Prostate gland (tissue), 2 donors: Measurements from ENCODE around the gene ABTB2. TPM values are rescaled to one million over a fixed set of nuclear protein-coding genes. Genes with fewer than 3 reads are reported as not detected.
"Not testable (repeated sequence)": the region's sequence is repeated elsewhere in the genome, so short reads cannot be mapped to it uniquely, and the experiment has no call there.

ENCODE experiments used
- DNase-seq: peaks from one replicate; pipeline ENCODE4 v3.0.0-alpha.2; 2019; ENCODE audit warnings: low spot score
- H3K27ac ChIP-seq, 2 donors: fragments of 200-600 bp; sonication (generic); 2 replicates each; pipeline ENCODE4 v1.5.1; 2017 to 2019
- H3K27me3 ChIP-seq: fragments of 200-600 bp; sonication (generic); replicated peaks from 2 replicates; pipeline ENCODE4 v1.5.1; 2019; ENCODE audit not compliant: insufficient read depth
- H3K36me3 ChIP-seq, 2 donors: fragments of 200-600 bp; sonication (generic); 1 replicate in 1 of 2; 2 replicates in 1 of 2; pipeline versions ENCODE4 v1.5.1 to v1.8.1; 2017 to 2019
- H3K4me1 ChIP-seq: fragments of 200-600 bp; sonication (generic); replicated peaks from 2 replicates; pipeline ENCODE4 v1.5.1; 2019
- H3K4me3 ChIP-seq, 2 donors: fragments of 200-600 bp; sonication (generic); 2 replicates each; pipeline ENCODE4 v1.5.1; 2017 to 2019
- H3K9me3 ChIP-seq: fragments of 200-600 bp; sonication (generic); 2 replicates; pipeline ENCODE4 v1.5.1; 2017
- POLR2A ChIP-seq: fragments of 450-650 bp; IDR thresholded peaks from one replicate; pipeline ENCODE4 v1.6.1; 2016; ENCODE audit warnings: antibody characterized with exemption, mild to moderate bottlenecking
- POLR2AphosphoS5 ChIP-seq: sonication (generic); formaldehyde crosslinking; IDR thresholded peaks from one replicate; pipeline ENCODE4 v1.6.1; 2017; ENCODE audit warnings: antibody characterized with exemption
- WGBS: methylation state at CpG from one replicate; pipeline ENCODE4 v1.1.5; 2018; 5-methylcytosine and 5-hydroxymethylcytosine counted together
- intact Hi-C: fragments of 100-400 bp; cut with DNase I; formaldehyde crosslinking; loops from one replicate; pipeline ENCODE4 v1.14.2; 2022
- total RNA-seq, 2 donors: library from RNA; depleted of rRNA; stranded (reverse); fragments of >200 nt; gene quantifications; one replicate each; pipeline ENCODE4 v1.1.0, GENCODE V29; 2016
- TF ChIP-seq, protein P1 (sequence below), 4 experiments: fragments of 200-600 bp in 2 of 4; fragments of 450-650 bp in 2 of 4; sonication (generic) in 2 of 4; IDR thresholded peaks; 1 replicate in 3 of 4; 2 replicates in 1 of 4; pipeline ENCODE4 v1.5.1; 2016 to 2019; ENCODE audit warnings: antibody characterized with exemption in 4 of 4, mild to moderate bottlenecking in 2 of 4, moderate library complexity in 2 of 4

ABTB2 gene
- total RNA-seq, 2 donors from 2014 or later = 3.0 to 13.7 TPM

DNA sequence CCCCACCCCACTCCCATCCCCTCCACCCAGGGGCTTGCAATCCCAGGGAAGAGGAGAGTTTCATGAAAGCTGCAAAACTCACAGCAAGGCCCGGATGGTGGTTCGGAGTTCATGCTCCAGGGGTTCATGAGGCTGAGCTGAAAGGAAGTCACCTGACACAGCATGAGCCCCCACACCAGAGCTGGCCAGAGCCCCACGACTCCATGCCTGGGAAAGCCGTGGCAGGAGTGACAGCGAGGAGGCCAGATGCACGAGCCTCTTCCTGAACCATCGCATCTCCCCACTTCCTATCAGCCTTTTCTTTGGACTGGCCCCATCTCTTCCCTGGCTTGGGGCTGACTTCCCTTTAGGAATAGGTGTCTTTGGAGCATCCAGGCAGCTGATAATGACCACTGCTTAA is 105.8 kb downstream of the ABTB2 start:
- Histone ChIP-seq H3K9me3 (no peaks in the 10 kb centered on the region), H3K4me3 (no peak overlapping the region), H3K27ac (no peak overlapping the region), H3K27me3 (no peaks in the 10 kb centered on the region), H3K4me1 (no peaks in the 10 kb centered on the region), H3K36me3 (no peaks in the 10 kb centered on the region)
- 86% methylated on average over 7 of the region's 7 CpGs for WGBS
- TF ChIP-seq, protein P1, sequence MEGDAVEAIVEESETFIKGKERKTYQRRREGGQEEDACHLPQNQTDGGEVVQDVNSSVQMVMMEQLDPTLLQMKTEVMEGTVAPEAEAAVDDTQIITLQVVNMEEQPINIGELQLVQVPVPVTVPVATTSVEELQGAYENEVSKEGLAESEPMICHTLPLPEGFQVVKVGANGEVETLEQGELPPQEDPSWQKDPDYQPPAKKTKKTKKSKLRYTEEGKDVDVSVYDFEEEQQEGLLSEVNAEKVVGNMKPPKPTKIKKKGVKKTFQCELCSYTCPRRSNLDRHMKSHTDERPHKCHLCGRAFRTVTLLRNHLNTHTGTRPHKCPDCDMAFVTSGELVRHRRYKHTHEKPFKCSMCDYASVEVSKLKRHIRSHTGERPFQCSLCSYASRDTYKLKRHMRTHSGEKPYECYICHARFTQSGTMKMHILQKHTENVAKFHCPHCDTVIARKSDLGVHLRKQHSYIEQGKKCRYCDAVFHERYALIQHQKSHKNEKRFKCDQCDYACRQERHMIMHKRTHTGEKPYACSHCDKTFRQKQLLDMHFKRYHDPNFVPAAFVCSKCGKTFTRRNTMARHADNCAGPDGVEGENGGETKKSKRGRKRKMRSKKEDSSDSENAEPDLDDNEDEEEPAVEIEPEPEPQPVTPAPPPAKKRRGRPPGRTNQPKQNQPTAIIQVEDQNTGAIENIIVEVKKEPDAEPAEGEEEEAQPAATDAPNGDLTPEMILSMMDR (IDR thresholded peaks at IDR 0.05) = no peak
- TF ChIP-seq POLR2AphosphoS5 (no peak), POLR2A (no peak)
- intact Hi-C loops = no loop called here
- no peak for DNase-seq

DNA sequence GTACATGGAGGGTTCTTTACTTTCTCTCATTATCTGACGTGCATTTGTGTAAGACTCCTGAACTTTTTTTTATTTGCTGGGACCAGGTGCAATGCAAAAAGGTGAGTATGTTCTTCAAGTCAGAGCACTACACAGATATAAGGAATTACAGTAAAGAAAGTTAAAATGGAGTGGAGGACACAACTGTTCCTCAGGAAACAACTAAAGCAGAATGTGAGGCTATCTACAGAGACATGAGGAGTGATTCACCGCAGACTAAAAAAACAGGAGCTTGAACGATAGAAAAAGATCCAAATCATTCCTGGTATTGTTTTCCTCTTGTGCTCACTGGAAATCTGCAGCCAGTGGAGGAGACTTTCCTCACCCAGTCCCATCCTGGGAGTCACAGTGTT is 106.2 kb downstream of the ABTB2 start:
- 25% methylated on average over 3 of the region's 3 CpGs for WGBS
- Histone ChIP-seq H3K4me1 (no peaks in the 10 kb centered on the region), H3K27me3 (no peaks in the 10 kb centered on the region), H3K9me3 (no peaks in the 10 kb centered on the region), H3K36me3 (no peaks in the 10 kb centered on the region), H3K4me3 (no peak overlapping the region), H3K27ac (no peak overlapping the region)
- intact Hi-C loops = no loop called here
- TF ChIP-seq, protein P1 (IDR thresholded peaks at IDR 0.05) = no peak
- TF ChIP-seq POLR2AphosphoS5 = no peak
- no peak for DNase-seq

DNA sequence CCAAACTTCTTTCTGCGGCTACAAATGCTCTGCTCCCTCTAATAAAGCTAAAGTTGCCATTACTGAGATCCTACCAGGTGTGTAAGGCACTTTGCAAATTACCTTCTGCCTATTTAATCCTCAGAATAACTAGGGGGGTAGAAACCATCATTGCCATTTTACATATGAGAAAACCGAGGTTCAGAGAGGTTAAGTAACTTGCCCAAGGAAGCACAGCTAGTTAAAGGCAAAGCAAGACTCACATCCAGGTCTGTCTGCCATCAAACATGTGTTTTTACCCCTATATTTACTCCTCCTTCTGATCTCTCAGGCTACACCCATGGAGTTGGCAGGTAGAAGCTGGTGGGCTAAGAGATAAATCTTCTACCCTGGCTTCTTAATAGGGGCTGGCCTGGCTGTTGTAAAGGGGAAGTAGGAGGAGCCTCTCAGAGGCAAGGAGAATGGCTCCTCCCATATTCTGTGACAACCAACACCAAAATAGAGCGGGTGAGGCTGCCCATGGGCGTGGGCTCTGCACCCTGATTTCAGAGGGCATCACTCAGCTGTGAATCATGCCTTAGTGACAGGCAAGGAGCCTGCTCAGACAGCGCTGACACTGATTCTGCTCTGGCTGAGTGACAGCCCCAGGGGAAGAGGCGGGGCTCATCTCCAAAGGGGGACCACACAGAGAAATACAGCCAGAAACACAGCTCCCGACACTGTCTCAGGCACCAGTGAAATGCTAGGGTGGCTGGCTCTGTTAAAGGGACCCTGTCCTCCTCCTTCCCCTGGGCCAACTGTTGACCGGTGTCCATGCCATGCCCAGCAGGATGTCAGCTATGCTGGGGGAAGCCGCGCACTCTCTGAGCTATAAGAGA is 106.8 kb downstream of the ABTB2 start:
- no peaks in the 10 kb centered on the region for H3K4me1 ChIP-seq
- no peaks in the 10 kb centered on the region for H3K27me3 ChIP-seq
- DNase-seq = no peak
- WGBS = 54% methylated on average over 10 of the region's 10 CpGs
- no peak overlapping the region for H3K27ac ChIP-seq
- H3K36me3 ChIP-seq = no peaks in the 10 kb centered on the region
- intact Hi-C loops = no loop called here
- H3K4me3 ChIP-seq = no peak overlapping the region
- no peak for TF ChIP-seq POLR2A
- no peaks in the 10 kb centered on the region for H3K9me3 ChIP-seq

DNA sequence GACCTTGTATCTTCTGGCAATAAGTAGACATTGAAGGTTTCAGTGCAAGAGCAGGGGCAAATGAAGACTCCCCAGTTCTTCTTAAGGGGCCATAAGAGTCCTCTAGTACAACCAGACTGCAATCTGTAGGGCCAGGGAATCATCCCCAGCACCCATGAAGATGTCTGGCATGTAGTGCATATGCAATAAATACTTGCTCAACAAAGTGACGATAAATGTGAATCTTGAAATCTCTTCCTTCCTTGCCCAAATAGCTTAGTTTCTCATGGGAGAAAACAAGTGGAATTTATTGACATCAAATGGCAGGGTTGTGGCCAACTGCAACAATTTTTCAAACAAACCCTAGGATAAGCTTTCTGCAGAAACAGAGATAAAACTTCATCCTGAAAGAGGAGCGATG is 107.6 kb downstream of the ABTB2 start:
- intact Hi-C loops = no loop called here
- 90% methylated on average over 2 of the region's 2 CpGs for WGBS

DNA sequence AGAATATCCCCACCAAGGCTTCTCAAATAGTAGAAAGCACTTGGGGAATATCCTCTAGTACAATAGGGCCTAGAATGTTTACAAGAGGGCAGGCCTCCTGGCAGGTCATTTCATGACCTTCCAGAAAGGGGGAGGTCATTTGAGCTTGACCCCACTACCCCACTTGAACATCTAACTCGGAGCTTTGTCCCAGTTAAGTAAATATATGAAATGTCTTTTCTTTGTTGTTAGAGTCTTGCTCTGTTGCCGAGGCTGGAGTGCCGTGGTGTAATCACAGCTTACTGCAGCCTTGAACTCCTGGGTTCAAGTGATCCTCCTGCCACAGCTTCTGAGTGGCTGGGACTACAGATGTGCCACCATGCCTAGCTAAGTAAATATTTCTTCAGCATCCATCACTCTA is 108.4 kb downstream of the ABTB2 start:
- Histone ChIP-seq H3K36me3 (no peaks in the 10 kb centered on the region), H3K9me3 (no peaks in the 10 kb centered on the region), H3K27ac (no peak overlapping the region), H3K4me1 (no peaks in the 10 kb centered on the region), H3K27me3 (no peaks in the 10 kb centered on the region), H3K4me3 (no peak overlapping the region)
- no peak for DNase-seq
- intact Hi-C loops = no loop called here
- WGBS = 51% methylated on average over 3 of the region's 3 CpGs
- TF ChIP-seq POLR2A = no peak
- TF ChIP-seq POLR2AphosphoS5 = no peak
- TF ChIP-seq, protein P1 (IDR thresholded peaks at IDR 0.05) = no peak

More for the DNA sequence above, 107.6 kb downstream of the ABTB2 start:
- no peaks in the 10 kb centered on the region for H3K27me3 ChIP-seq
- no peaks in the 10 kb centered on the region for H3K4me1 ChIP-seq
- no peak for DNase-seq
- TF ChIP-seq, protein P1 (IDR thresholded peaks at IDR 0.05) = no peak
- TF ChIP-seq POLR2A (no peak), POLR2AphosphoS5 (no peak)
- no peaks in the 10 kb centered on the region for H3K9me3 ChIP-seq
- no peak overlapping the region for H3K4me3 ChIP-seq
- no peak overlapping the region for H3K27ac ChIP-seq
- no peaks in the 10 kb centered on the region for H3K36me3 ChIP-seq

DNA sequence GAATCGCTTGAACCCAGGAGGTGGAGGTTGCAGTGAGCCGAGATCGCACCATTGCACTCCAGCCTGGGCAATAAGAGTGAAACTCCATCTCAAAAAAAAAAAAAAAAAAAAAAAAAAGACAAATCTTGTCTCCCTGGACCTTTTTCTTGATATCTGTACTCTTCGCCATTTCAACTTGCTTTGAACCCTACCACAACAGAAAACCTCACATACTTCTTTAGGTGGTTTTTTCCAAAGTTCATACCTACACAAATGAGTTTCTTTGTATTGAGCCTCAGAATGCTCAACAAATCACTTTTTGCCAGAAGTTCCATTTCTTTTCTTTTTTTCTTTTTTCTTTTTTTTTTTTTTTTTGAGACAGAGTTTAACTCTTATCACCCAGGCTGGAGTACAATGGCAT is 111.3 kb downstream of the ABTB2 start:
- H3K9me3 ChIP-seq, H3K36me3 ChIP-seq, H3K4me3 ChIP-seq, DNase-seq, H3K4me1 ChIP-seq, H3K27me3 ChIP-seq, H3K27ac ChIP-seq, intact Hi-C loops: not testable (repeated sequence)
- WGBS = 90% methylated on average over 4 of the region's 4 CpGs
